ENCODE results near the gene LY6G5C.

GRCh38 chr6:31700740-31701401, 20.0 kb upstream of the LY6G5C start:
- TF ChIP-seq RAD21 (IDR thresholded peaks at IDR 0.05; ENCODE audit: low read depth) (no peak), EZH2 (IDR thresholded peaks at IDR 0.05) (no peak)
